HG02798 (cell line): Measurements from ENCODE around the gene PFKFB1.
"Not testable (repeated sequence)": the region's sequence is repeated elsewhere in the genome, so short reads cannot be mapped to it uniquely, and the experiment has no call there.

ENCODE experiments used
- ATAC-seq: cut with Tn5 transposase; IDR thresholded peaks from one replicate; pipeline ENCODE4 v1.9.1; 2021; ENCODE audit warnings: mild to moderate bottlenecking; ENCODE audit not compliant: unreplicated experiment, poor library complexity

The PFKFB1 gene

GRCh38 chrX:54994668-54995351, 822 bp upstream of the PFKFB1 start:
- ATAC-seq, result no peak

GRCh38 chrX:54992911-54993622, 921 bp downstream of the PFKFB1 start:
- no peak for ATAC-seq

- no peak for ATAC-seq
Measured at GRCh38 chrX:54991706-54992105, 2.3 kb downstream of the PFKFB1 start.

GRCh38 chrX:54983306-54983705, 10.7 kb downstream of the PFKFB1 start:
- ATAC-seq, result not testable (repeated sequence)

GRCh38 chrX:54980334-54980733, 13.7 kb downstream of the PFKFB1 start:
- ATAC-seq, result no peak

- no peak for ATAC-seq
Measured at GRCh38 chrX:54979432-54979831, 14.6 kb downstream of the PFKFB1 start.

GRCh38 chrX:54978448-54978847, 15.5 kb downstream of the PFKFB1 start:
- no peak for ATAC-seq

- ATAC-seq, result no peak
Measured at GRCh38 chrX:54977387-54977786, 16.6 kb downstream of the PFKFB1 start.

- no peak for ATAC-seq
Measured at GRCh38 chrX:54964766-54965497, 29.1 kb downstream of the PFKFB1 start.

GRCh38 chrX:54961750-54962149, 32.2 kb downstream of the PFKFB1 start:
- ATAC-seq, result no peak

- ATAC-seq, result no peak
Measured at GRCh38 chrX:54950730-54951375, 43.1 kb downstream of the PFKFB1 start.

- no peak for ATAC-seq
Measured at GRCh38 chrX:54945224-54945623, 48.8 kb downstream of the PFKFB1 start.

- no peak for ATAC-seq
Measured at GRCh38 chrX:54944816-54945215, 49.2 kb downstream of the PFKFB1 start.

GRCh38 chrX:54937416-54937815, 56.6 kb downstream of the PFKFB1 start:
- ATAC-seq, result no peak

GRCh38 chrX:54935306-54935705, 58.7 kb downstream of the PFKFB1 start:
- ATAC-seq, result no peak

GRCh38 chrX:54934890-54935289, 59.1 kb downstream of the PFKFB1 start:
- ATAC-seq, result no peak

GRCh38 chrX:54934058-54934457, 59.9 kb downstream of the PFKFB1 start:
- ATAC-seq, result no peak

- no peak for ATAC-seq
Measured at GRCh38 chrX:54933150-54933826, 60.7 kb downstream of the PFKFB1 start.

GRCh38 chrX:54931107-54931506, 62.9 kb downstream of the PFKFB1 start:
- ATAC-seq, result no peak
